ENCODE data around the gene ELMO1.

The ELMO1 gene

GRCh38 chr7:37131855-37132254, 316.8 kb downstream of the ELMO1 start:
- Histone ChIP-seq H3K27ac (ENCODE audit: low read depth, low read length) (no peak overlapping the region), H2AFZ (ENCODE audit: low read length, unreplicated experiment) (no peak overlapping the region), H3K36me3 (ENCODE audit: insufficient read depth, low read length) (no peaks in the 10 kb centered on the region), H3K27me3 (ENCODE audit: insufficient read depth, low read length) (no peaks in the 10 kb centered on the region), H3K79me2 (ENCODE audit: control insufficient read depth, insufficient read depth, low read length, unreplicated experiment) (no peaks in the 10 kb centered on the region), H3K4me1 (ENCODE audit: control insufficient read depth, insufficient read depth, low read length, unreplicated experiment) (no peaks in the 10 kb centered on the region), H3K4me3 (ENCODE audit: low read depth, low read length) (no peak overlapping the region)

DNA sequence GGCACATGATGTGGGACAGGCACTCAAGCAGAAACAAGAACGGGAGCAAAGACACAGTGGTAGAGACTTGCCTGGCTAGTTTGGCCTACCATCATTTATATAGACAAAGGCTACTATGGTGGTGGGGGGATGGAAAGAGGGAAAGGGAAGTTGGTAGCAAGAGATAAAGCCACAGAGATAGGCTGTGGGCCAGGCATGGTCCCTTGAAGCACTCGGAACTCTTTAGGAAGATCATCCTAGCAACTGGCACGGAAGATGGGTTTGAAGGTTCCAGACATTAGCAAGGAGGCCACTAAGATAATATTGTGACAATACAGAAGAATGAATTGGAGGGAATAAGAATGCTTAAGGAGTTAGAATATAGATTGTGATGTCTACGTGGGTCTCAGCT, 319.6 kb downstream of the ELMO1 start:
- no peaks in the 10 kb centered on the region for H3K36me3 ChIP-seq (ENCODE audit: insufficient read depth, low read length)
- no peak overlapping the region for H3K27ac ChIP-seq (ENCODE audit: low read depth, low read length)
- no peak overlapping the region for H2AFZ ChIP-seq (ENCODE audit: low read length, unreplicated experiment)

GRCh38 chr7:37128327-37129034, 320.2 kb downstream of the ELMO1 start:
- no peaks in the 10 kb centered on the region for H3K27me3 ChIP-seq (ENCODE audit: insufficient read depth, low read length)
- H2AFZ ChIP-seq (ENCODE audit: low read length, unreplicated experiment), result no peak overlapping the region
- no peaks in the 10 kb centered on the region for H3K36me3 ChIP-seq (ENCODE audit: insufficient read depth, low read length)
- no peaks in the 10 kb centered on the region for H3K79me2 ChIP-seq (ENCODE audit: control insufficient read depth, insufficient read depth, low read length, unreplicated experiment)
- H3K4me1 ChIP-seq (ENCODE audit: control insufficient read depth, insufficient read depth, low read length, unreplicated experiment), result no peaks in the 10 kb centered on the region
- H3K4me3 ChIP-seq (ENCODE audit: low read depth, low read length), result no peak overlapping the region
- no peak overlapping the region for H3K27ac ChIP-seq (ENCODE audit: low read depth, low read length)

More for the DNA sequence above, 319.6 kb downstream of the ELMO1 start:
- no peaks in the 10 kb centered on the region for H3K27me3 ChIP-seq (ENCODE audit: insufficient read depth, low read length)
- no peaks in the 10 kb centered on the region for H3K4me1 ChIP-seq (ENCODE audit: control insufficient read depth, insufficient read depth, low read length, unreplicated experiment)
- H3K79me2 ChIP-seq (ENCODE audit: control insufficient read depth, insufficient read depth, low read length, unreplicated experiment), result no peaks in the 10 kb centered on the region
- H3K4me3 ChIP-seq (ENCODE audit: low read depth, low read length), result no peak overlapping the region

DNA sequence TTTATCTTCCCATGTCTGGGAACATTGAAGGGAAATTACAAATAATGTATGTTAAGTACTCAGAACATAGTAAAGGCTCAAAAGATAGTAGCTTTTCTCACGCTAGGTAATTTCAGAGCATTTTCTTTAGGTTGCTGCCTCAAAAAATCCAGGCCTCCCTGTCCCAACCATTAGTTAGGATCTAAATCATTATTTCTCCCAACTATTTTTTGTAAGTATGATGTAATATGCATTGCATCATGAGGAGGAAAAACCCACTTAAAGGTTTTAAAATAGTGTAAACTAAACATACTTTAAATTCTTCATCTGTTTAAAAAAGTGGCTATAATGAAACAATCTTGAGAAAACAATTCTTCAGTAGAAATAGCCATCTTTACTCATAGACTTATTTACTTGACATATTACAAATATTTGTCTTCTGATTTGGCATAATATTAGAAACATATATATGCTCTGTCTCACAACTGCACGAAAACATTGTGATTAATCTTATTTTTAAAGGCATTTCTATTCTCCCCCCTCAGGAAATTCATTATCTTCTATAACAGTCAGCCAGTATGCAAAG, 329.3 kb downstream of the ELMO1 start:
- no peaks in the 10 kb centered on the region for H3K27me3 ChIP-seq (ENCODE audit: insufficient read depth, low read length)
- H3K4me1 ChIP-seq (ENCODE audit: control insufficient read depth, insufficient read depth, low read length, unreplicated experiment), result no peaks in the 10 kb centered on the region
- H3K36me3 ChIP-seq (ENCODE audit: insufficient read depth, low read length), result no peaks in the 10 kb centered on the region
- H3K27ac ChIP-seq (ENCODE audit: low read depth, low read length), result no peak overlapping the region
- H3K4me3 ChIP-seq (ENCODE audit: low read depth, low read length), result no peak overlapping the region
- no peaks in the 10 kb centered on the region for H3K79me2 ChIP-seq (ENCODE audit: control insufficient read depth, insufficient read depth, low read length, unreplicated experiment)
- no peak overlapping the region for H2AFZ ChIP-seq (ENCODE audit: low read length, unreplicated experiment)

DNA sequence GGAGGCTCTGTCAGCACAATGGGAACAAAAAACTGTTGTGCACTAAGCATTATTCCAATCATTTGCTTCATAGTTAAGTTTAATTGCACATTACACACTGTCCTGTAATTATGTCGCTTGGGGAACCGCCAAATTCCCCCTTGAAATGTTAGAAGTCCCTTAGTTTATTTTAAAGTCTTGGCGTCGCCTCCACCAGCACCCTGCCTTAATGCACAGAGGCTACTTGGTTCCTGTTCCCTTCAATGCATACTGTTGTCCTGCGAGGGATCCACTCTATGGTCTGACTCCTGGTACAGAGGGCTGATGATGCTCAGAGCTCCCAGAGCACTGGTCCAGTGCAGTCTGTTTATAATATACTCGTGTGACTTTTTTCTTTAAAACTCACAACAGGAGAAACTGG, 330.7 kb downstream of the ELMO1 start:
- Histone ChIP-seq H3K79me2 (ENCODE audit: control insufficient read depth, insufficient read depth, low read length, unreplicated experiment) (no peaks in the 10 kb centered on the region), H3K4me1 (ENCODE audit: control insufficient read depth, insufficient read depth, low read length, unreplicated experiment) (no peaks in the 10 kb centered on the region), H3K27me3 (ENCODE audit: insufficient read depth, low read length) (no peaks in the 10 kb centered on the region), H3K36me3 (ENCODE audit: insufficient read depth, low read length) (no peaks in the 10 kb centered on the region), H3K27ac (ENCODE audit: low read depth, low read length) (no peak overlapping the region), H2AFZ (ENCODE audit: low read length, unreplicated experiment) (no peak overlapping the region), H3K4me3 (ENCODE audit: low read depth, low read length) (no peak overlapping the region)

GRCh38 chr7:37117292-37117691, 331.4 kb downstream of the ELMO1 start:
- H3K4me3 ChIP-seq (ENCODE audit: low read depth, low read length), result no peak overlapping the region
- no peak overlapping the region for H3K27ac ChIP-seq (ENCODE audit: low read depth, low read length)
- H3K36me3 ChIP-seq (ENCODE audit: insufficient read depth, low read length), result no peaks in the 10 kb centered on the region
- H2AFZ ChIP-seq (ENCODE audit: low read length, unreplicated experiment), result no peak overlapping the region
- no peaks in the 10 kb centered on the region for H3K4me1 ChIP-seq (ENCODE audit: control insufficient read depth, insufficient read depth, low read length, unreplicated experiment)
- H3K79me2 ChIP-seq (ENCODE audit: control insufficient read depth, insufficient read depth, low read length, unreplicated experiment), result no peaks in the 10 kb centered on the region
- no peaks in the 10 kb centered on the region for H3K27me3 ChIP-seq (ENCODE audit: insufficient read depth, low read length)

DNA sequence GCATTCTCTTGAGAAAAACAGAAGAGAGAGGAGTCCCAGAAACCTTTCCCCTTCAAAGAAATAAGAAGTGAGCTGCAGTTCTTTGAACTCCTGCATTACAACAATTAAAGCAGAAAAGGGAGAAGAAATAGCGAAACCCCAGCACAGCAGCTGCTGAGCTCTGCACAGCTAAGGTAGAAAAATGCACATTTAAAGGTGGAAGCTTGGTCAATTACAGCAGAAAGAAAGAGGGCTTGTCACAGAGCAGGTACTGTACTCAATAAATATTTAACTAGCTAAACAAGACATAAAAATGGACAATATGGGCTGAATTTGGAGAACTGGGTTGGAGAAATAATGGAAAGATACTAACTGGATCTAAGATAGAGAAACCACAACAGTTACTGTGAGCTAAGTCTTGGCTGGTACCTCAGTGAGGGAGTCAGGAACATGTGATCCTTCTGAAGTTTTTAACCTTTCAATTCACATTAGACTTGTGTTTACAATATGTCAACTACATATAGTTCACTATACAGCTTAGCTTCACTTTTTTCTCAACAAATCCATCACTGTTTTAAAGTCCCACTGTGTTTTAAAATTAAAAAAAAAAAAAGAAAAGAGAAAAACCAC, 332.5 kb downstream of the ELMO1 start:
- H2AFZ ChIP-seq (ENCODE audit: low read length, unreplicated experiment), result no peak overlapping the region
- H3K79me2 ChIP-seq (ENCODE audit: control insufficient read depth, insufficient read depth, low read length, unreplicated experiment), result no peaks in the 10 kb centered on the region
- H3K4me1 ChIP-seq (ENCODE audit: control insufficient read depth, insufficient read depth, low read length, unreplicated experiment), result no peaks in the 10 kb centered on the region
- no peaks in the 10 kb centered on the region for H3K36me3 ChIP-seq (ENCODE audit: insufficient read depth, low read length)
- H3K27ac ChIP-seq (ENCODE audit: low read depth, low read length), result no peak overlapping the region
- H3K27me3 ChIP-seq (ENCODE audit: insufficient read depth, low read length), result no peaks in the 10 kb centered on the region
- no peak overlapping the region for H3K4me3 ChIP-seq (ENCODE audit: low read depth, low read length)

- H3K4me1 ChIP-seq (ENCODE audit: control insufficient read depth, insufficient read depth, low read length, unreplicated experiment), result no peaks in the 10 kb centered on the region
- H3K4me3 ChIP-seq (ENCODE audit: low read depth, low read length), result no peak overlapping the region
- no peaks in the 10 kb centered on the region for H3K27me3 ChIP-seq (ENCODE audit: insufficient read depth, low read length)
- H2AFZ ChIP-seq (ENCODE audit: low read length, unreplicated experiment), result no peak overlapping the region
- no peak overlapping the region for H3K27ac ChIP-seq (ENCODE audit: low read depth, low read length)
- no peaks in the 10 kb centered on the region for H3K79me2 ChIP-seq (ENCODE audit: control insufficient read depth, insufficient read depth, low read length, unreplicated experiment)
- no peaks in the 10 kb centered on the region for H3K36me3 ChIP-seq (ENCODE audit: insufficient read depth, low read length)
These were observed 334.9 kb downstream of the ELMO1 start for GRCh38 chr7:37113661-37114355.

GRCh38 chr7:37112876-37113275, 335.8 kb downstream of the ELMO1 start:
- Histone ChIP-seq H3K36me3 (ENCODE audit: insufficient read depth, low read length) (no peaks in the 10 kb centered on the region), H3K79me2 (ENCODE audit: control insufficient read depth, insufficient read depth, low read length, unreplicated experiment) (no peaks in the 10 kb centered on the region), H3K4me3 (ENCODE audit: low read depth, low read length) (no peak overlapping the region), H2AFZ (ENCODE audit: low read length, unreplicated experiment) (no peak overlapping the region), H3K27me3 (ENCODE audit: insufficient read depth, low read length) (no peaks in the 10 kb centered on the region), H3K27ac (ENCODE audit: low read depth, low read length) (no peak overlapping the region), H3K4me1 (ENCODE audit: control insufficient read depth, insufficient read depth, low read length, unreplicated experiment) (no peaks in the 10 kb centered on the region)

DNA sequence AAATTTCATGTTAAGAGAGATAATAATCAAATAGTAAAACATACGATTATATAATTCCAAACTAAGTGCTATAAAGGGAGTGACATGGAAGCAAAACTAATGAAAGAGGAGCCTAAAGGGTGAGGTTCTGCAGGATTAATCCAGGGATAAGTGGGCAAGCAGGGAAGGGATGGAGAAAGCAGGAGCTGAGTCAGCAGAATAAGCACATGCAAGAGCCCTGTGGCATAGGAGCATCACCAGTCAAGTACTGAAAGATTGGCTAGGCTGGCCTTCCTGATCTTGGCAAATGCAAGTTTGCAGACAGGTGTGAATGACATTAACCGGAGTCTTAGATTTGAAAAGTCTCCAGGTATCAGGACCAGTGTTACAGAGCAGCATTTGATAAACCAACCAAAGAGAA, 336.4 kb downstream of the ELMO1 start:
- no peaks in the 10 kb centered on the region for H3K36me3 ChIP-seq (ENCODE audit: insufficient read depth, low read length)
- H3K27me3 ChIP-seq (ENCODE audit: insufficient read depth, low read length), result no peaks in the 10 kb centered on the region
- H3K79me2 ChIP-seq (ENCODE audit: control insufficient read depth, insufficient read depth, low read length, unreplicated experiment), result no peaks in the 10 kb centered on the region
- no peak overlapping the region for H3K4me3 ChIP-seq (ENCODE audit: low read depth, low read length)
- H3K27ac ChIP-seq (ENCODE audit: low read depth, low read length), result no peak overlapping the region
- no peaks in the 10 kb centered on the region for H3K4me1 ChIP-seq (ENCODE audit: control insufficient read depth, insufficient read depth, low read length, unreplicated experiment)
- no peak overlapping the region for H2AFZ ChIP-seq (ENCODE audit: low read length, unreplicated experiment)
